Non-pigmented ciliary epithelial cell (primary cell): ENCODE results near the gene SRL.
"Not testable (repeated sequence)": the region's sequence is repeated elsewhere in the genome, so short reads cannot be mapped to it uniquely, and the experiment has no call there.

ENCODE experiments used
- DNase-seq: peaks from one replicate; pipeline ENCODE4 v3.0.0-alpha.2; 2010; ENCODE audit warnings: low read depth

Gene SRL

GRCh38 chr16:4226251-4227039, 15.4 kb downstream of the SRL start:
- no peak for DNase-seq

DNA sequence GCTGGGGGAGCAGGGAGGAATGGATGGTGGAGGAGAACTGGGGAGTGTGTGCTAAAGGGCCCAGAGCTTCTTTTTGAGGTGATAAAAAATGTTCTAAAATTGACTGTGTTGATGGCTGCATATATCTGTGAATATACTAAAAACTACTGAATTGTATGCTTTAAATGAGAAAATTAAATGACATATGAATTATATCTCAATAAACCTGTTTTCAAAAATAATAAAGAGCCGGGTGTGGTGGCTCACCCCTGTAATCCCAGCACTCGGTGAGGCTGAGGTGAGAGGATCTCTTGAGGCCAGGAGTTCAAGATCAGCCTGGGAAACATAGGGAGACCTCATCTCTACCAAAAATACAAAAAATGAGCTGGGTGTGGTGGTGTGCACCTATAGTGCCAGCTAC, 16.8 kb downstream of the SRL start:
- DNase-seq: no peak

GRCh38 chr16:4220358-4220757, 21.5 kb downstream of the SRL start:
- no peak for DNase-seq

- DNase-seq: no peak
Measured at GRCh38 chr16:4218202-4218601, 23.7 kb downstream of the SRL start.

GRCh38 chr16:4217204-4218131, 24.4 kb downstream of the SRL start:
- no peak for DNase-seq

DNA sequence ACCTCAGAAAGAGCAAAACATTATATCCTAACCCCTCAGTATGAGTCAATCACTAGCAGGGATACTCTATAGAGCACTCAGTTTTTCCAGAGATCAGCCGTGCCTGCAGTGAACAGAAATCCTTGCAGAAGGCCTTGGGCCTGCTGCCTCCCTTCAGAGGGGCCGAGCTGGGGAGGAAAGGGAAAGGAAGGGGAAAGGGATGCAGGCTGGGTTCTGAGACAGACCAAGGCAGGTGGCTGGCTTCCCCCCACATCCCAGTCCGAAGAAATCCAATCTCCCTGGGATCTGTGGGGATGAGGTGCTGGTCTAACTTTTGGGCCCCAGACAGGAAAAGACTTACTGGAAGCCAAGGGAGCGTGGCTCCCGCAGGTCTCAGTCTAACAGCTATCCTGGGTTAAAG, 25.3 kb downstream of the SRL start:
- DNase-seq: no peak

GRCh38 chr16:4215106-4215505, 26.8 kb downstream of the SRL start:
- DNase-seq: no peak

DNA sequence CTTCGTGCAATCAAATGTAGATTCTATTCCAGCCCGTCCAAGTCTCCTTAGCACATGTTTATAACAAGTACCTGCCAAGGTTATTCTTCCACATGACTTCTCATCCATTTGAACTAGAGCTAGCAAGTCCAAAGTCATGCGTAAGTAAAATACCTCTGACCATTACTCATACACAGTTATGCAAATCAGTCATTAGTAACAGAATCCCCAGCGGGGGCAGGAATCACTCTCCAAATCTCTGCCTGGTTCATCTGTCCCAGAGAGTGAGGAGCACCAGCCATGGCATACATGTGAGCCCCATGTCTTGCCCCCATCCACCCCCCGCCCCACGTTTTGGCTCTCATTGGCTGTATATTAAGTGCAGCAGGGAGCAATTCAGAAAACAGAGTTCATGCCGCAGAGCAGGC, 27.7 kb downstream of the SRL start:
- DNase-seq: peak; percentile 84

- no peak for DNase-seq
Measured at GRCh38 chr16:4213737-4214136, 28.1 kb downstream of the SRL start.

- no peak for DNase-seq
Measured at GRCh38 chr16:4212934-4213296, 29.0 kb downstream of the SRL start.

- DNase-seq: no peak
Measured at GRCh38 chr16:4212211-4212933, 29.5 kb downstream of the SRL start.

- not testable (repeated sequence) for DNase-seq
Measured at GRCh38 chr16:4211445-4212210, 30.3 kb downstream of the SRL start.

- no peak for DNase-seq
Measured at GRCh38 chr16:4209666-4210065, 32.2 kb downstream of the SRL start.

GRCh38 chr16:4208341-4208751, 33.5 kb downstream of the SRL start:
- DNase-seq: no peak

DNA sequence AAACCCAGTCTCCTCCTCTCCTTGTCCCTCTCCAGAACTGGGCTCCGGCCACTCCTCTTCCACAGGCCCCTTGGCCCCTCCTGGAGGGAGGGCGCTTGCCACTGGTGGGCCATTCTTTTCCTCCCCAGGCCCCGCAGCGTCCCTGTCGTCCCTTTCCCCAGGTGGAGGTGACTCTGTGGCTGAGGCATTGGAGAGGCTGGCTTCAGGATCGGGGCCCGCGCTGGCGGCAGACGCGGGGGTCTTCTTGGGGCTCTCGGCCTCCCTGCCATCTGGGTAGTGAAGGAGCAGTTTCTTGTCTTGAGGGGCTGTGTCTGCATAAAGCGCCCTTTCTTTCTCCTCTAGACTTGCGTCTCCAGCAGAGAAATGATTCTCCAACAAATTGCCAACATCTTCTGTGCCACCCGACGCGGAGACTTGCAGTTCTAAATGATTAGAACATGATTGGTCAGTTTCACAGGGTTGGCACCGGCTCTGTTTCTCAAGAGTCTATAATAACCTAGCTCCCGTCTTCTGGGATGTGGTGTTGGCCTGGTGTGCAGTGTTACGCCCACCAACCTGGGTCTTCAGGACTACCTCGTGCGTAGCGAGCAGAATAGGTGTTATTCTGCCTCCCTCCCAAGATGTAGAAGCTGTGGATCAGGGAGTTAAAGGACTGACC, 34.1 kb downstream of the SRL start:
- no peak for DNase-seq

DNA sequence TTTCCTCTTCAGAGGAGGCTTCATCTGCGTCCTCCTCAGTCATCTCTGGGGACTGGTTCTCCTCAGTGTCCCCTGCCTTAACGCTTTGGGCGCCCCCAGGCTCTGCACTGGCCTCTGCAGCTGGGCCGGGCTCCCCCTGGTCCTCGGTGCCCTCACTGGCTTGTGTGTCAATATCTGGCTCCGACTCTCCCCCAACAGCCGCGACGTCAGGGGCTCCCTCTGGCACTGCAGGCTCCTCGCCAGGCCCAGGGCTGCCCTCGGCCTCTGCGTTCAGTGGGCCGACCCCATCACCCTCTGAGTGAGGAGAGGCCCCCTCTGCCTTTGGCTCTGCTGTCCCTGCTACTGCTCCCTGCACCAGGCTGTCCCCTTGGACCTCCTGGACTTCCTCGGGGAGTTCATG, 34.7 kb downstream of the SRL start:
- no peak for DNase-seq

GRCh38 chr16:4206680-4207079, 35.2 kb downstream of the SRL start:
- DNase-seq: no peak

DNA sequence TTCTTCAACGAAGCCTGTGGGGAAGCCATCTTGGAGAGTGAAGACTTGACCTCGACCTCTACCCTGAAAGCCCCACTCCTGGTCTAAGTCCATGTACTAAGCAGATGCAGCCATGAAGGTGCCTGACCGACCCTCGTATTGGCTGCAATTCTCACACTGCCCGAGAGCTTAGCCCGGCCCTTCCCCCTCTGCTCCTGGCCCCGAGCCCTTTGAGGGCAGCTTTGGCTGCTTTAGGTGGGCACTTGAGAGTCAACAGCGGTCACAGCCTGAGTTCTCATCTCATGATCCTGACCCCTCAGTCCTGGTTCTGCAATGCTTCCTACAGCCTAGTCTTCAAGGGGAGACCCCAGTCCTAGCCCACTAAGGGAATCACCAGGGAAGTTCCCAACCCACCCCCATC, 35.9 kb downstream of the SRL start:
- DNase-seq: no peak

GRCh38 chr16:4204521-4204920, 37.4 kb downstream of the SRL start:
- DNase-seq: no peak

DNA sequence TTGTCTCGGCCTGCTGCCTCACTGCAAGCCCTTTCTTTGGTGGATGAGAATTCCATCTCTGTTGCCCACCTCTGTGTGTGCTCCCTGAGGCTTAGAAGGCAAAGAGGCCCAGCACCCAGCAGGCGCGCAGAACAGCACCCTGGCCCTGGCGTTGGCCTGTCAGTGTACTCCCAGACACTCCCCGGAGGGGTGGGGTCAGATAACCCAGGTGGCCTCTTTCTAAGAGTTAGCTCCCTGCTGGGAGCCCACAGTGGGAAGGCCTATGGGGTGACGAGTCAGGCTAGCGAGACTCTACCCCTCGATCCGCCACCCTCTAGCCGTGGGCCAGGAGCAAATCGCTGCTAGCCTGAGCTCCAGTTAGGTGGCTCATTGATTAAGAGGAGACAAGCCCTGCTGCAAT, 38.1 kb downstream of the SRL start:
- no peak for DNase-seq

- DNase-seq: no peak
Measured at GRCh38 chr16:4202615-4203345, 39.1 kb downstream of the SRL start.
